Motor neuron (in vitro differentiated cells): Measurements from ENCODE around the gene EEFSEC. TPM values are rescaled to one million over a fixed set of nuclear protein-coding genes. Genes with fewer than 3 reads are reported as not detected.

Experiments used
- ATAC-seq, 8 experiments: fragments of 200-7000 bp; cut with Tn5 transposase; replicated peaks in 6 of 8; 2 replicates each; pipeline ENCODE4 v1.8.0; 2021; ENCODE audit warnings: mild to moderate bottlenecking in 8 of 8, moderate library complexity in 8 of 8
- H3K27ac ChIP-seq, 2 donors: fragments of 250-450 bp; sonication (Bioruptor Pico); 2 replicates each; pipeline ENCODE4 v1.9.0; 2021; ENCODE audit warnings: antibody characterized with exemption in 2 of 2, mild to moderate bottlenecking in 2 of 2, moderate library complexity in 1 of 2
- H3K4me1 ChIP-seq, 2 donors: fragments of 250-450 bp; sonication (Bioruptor Pico); replicated peaks in 1 of 2; 2 replicates each; pipeline ENCODE4 v1.6.1; 2021; ENCODE audit warnings: antibody characterized with exemption in 2 of 2, mild to moderate bottlenecking in 2 of 2, moderate library complexity in 1 of 2
- H3K4me3 ChIP-seq, 5 donors: fragments of 250-450 bp; sonication (Bioruptor Pico); 2 replicates each; pipeline ENCODE4 v1.9.0; 2021; ENCODE audit warnings: antibody characterized with exemption in 5 of 5, mild to moderate bottlenecking in 5 of 5, moderate library complexity in 4 of 5
- WGBS, 10 experiments: fragments of 450-650 bp; shearing (Covaris generic); methylation state at CpG; one replicate each; pipeline ENCODE4 v1.0.0; 2022; 5-methylcytosine and 5-hydroxymethylcytosine counted together
- in situ Hi-C, 9 experiments: fragments of 400-800 bp; cut with MboI; loops; one replicate each; pipeline ENCODE4 v1.15.0; 2021; ENCODE audit warnings: low sequenced_read_pairs in 9 of 9, low pct_unique_long_range_greater_than_20kb in 2 of 9; ENCODE audit not compliant: unreplicated experiment in 9 of 9
- total RNA-seq, 8 experiments: library from RNA; unstranded; fragments of 300-600 nt; gene quantifications; 2 replicates each; pipeline versions ENCODE4 v1.2.3 to v1.2.4, GENCODE V29; 2022

The EEFSEC gene
- total RNA-seq, 8 experiments from 2014 or later = 5.8 to 20.7 (median 9.5) TPM

GRCh38 chr3:128285967-128286321 lies 132.7 kb downstream of the EEFSEC start:
- no peak overlapping the region for H3K27ac ChIP-seq
- WGBS, 10 experiments = 90 to 100% (median 98%) methylated on average over 1 to 2 of the region's 2 CpGs
- peak in 2 of 8 experiments; percentile 38 to 59 for ATAC-seq
- no peak overlapping the region for H3K4me3 ChIP-seq
- peaks cover 0 to 4% of the 10 kb centered on the region in 2 donors for H3K4me1 ChIP-seq
- in situ Hi-C loops = no loop called here

- in situ Hi-C loops = no loop called here
Observed at GRCh38 chr3:128286691-128287090, 133.4 kb downstream of the EEFSEC start.

GRCh38 chr3:128287216-128287615 lies 133.9 kb downstream of the EEFSEC start:
- ATAC-seq = peak in 3 of 8 experiments; percentile 47 to 70 (median 50)
- 80 to 100% (median 80%) methylated on average over 1 to 2 of the region's 2 CpGs; no CpG with 5 or more reads in 7 of the 10 experiments for WGBS, 10 experiments
- Histone ChIP-seq H3K27ac (no peak overlapping the region), H3K4me3 (no peak overlapping the region), H3K4me1 (no peaks in the 10 kb centered on the region)
- in situ Hi-C loops = no loop called here

More at GRCh38 chr3:128286691-128287090, 133.4 kb downstream of the EEFSEC start:
- Histone ChIP-seq H3K4me3 (no peak overlapping the region), H3K27ac (no peak overlapping the region), H3K4me1 (no peaks in the 10 kb centered on the region)
- peak in 3 of 8 experiments; percentile 71 to 92 (median 78) for ATAC-seq

GRCh38 chr3:128289534-128289933 lies 136.3 kb downstream of the EEFSEC start:
- H3K4me1 ChIP-seq = no peaks in the 10 kb centered on the region
- WGBS, 10 experiments = 75 to 100% (median 100%) methylated on average over 1 of the region's 1 CpG; no CpG with 5 or more reads in 7 of the 10 experiments
- no peak overlapping the region for H3K27ac ChIP-seq
- H3K4me3 ChIP-seq = no peak overlapping the region
- in situ Hi-C loops = no loop called here
- ATAC-seq = no peak

- no peak for ATAC-seq
- Histone ChIP-seq H3K4me3 (no peak overlapping the region), H3K27ac (no peak overlapping the region), H3K4me1 (no peaks in the 10 kb centered on the region)
- in situ Hi-C loops = no loop called here
- WGBS, 10 experiments = 60 to 88% (median 74%) methylated on average over 1 to 3 of the region's 3 CpGs; no CpG with 5 or more reads in 2 of the 10 experiments
Observed at GRCh38 chr3:128290484-128290883, 137.2 kb downstream of the EEFSEC start.

GRCh38 chr3:128293930-128294329 lies 140.6 kb downstream of the EEFSEC start:
- 14% methylated on average over 1 of the region's 1 CpG; no CpG with 5 or more reads in 9 of the 10 experiments for WGBS, 10 experiments
- H3K4me1 ChIP-seq = no peaks in the 10 kb centered on the region
- no peak overlapping the region for H3K27ac ChIP-seq
- in situ Hi-C loops = no loop called here
- H3K4me3 ChIP-seq = no peak overlapping the region
- ATAC-seq = no peak

- Histone ChIP-seq H3K4me3 (no peak overlapping the region), H3K27ac (no peak overlapping the region), H3K4me1 (no peaks in the 10 kb centered on the region)
- no peak for ATAC-seq
- in situ Hi-C loops = no loop called here
- WGBS, 10 experiments = 78 to 100% (median 91%) methylated on average over 1 to 3 of the region's 4 CpGs; no CpG with 5 or more reads in 2 of the 10 experiments
Observed at GRCh38 chr3:128294999-128295468, 141.8 kb downstream of the EEFSEC start.

- peak in 1 of 8 experiments; percentile 24 for ATAC-seq
- in situ Hi-C loops = no loop called here
- H3K4me1 ChIP-seq = no peaks in the 10 kb centered on the region
- WGBS, 10 experiments = 60 to 100% (median 88%) methylated on average over 2 to 7 of the region's 10 CpGs; no CpG with 5 or more reads in 3 of the 10 experiments
- no peak overlapping the region for H3K27ac ChIP-seq
- no peak overlapping the region for H3K4me3 ChIP-seq
Observed at GRCh38 chr3:128296469-128297251, 143.4 kb downstream of the EEFSEC start.

GRCh38 chr3:128297401-128298138 lies 144.3 kb downstream of the EEFSEC start:
- ATAC-seq = peak in 3 of 8 experiments; percentile 87 to 92 (median 88)
- in situ Hi-C loops = no loop called here
- WGBS, 10 experiments = 7 to 100% (median 90%) methylated on average over 1 to 2 of the region's 2 CpGs; no CpG with 5 or more reads in 6 of the 10 experiments
- H3K27ac ChIP-seq = no peak overlapping the region
- H3K4me1 ChIP-seq = no peaks in the 10 kb centered on the region
- H3K4me3 ChIP-seq = no peak overlapping the region

GRCh38 chr3:128301186-128302023 lies 148.1 kb downstream of the EEFSEC start:
- in situ Hi-C loops = loop anchor here in 1 of 9 experiments (25.0 kb wide), 1 partner anchor 139 kb away; the partner anchor contains the start of gene EEFSEC
- Histone ChIP-seq H3K4me3 (no peak overlapping the region), H3K27ac (no peak overlapping the region), H3K4me1 (no peaks in the 10 kb centered on the region)
- 40 to 100% (median 93%) methylated on average over 1 to 7 of the region's 8 CpGs; no CpG with 5 or more reads in 3 of the 10 experiments for WGBS, 10 experiments
- ATAC-seq = no peak

GRCh38 chr3:128306481-128306880 lies 153.2 kb downstream of the EEFSEC start:
- WGBS, 10 experiments = 82 to 100% (median 93%) methylated on average over 2 of the region's 2 CpGs; no CpG with 5 or more reads in 2 of the 10 experiments
- in situ Hi-C loops = loop anchor here in 1 of 9 experiments (25.0 kb wide), 1 partner anchor 144 kb away; the partner anchor contains the start of gene EEFSEC
- H3K4me3 ChIP-seq = no peak overlapping the region
- ATAC-seq = no peak
- no peak overlapping the region for H3K27ac ChIP-seq
- H3K4me1 ChIP-seq = peaks cover 0 to 4% of the 10 kb centered on the region in 2 donors

GRCh38 chr3:128307029-128307633 lies 153.8 kb downstream of the EEFSEC start:
- in situ Hi-C loops = loop anchor here in 1 of 9 experiments (25.0 kb wide), 1 partner anchor 145 kb away; the partner anchor contains the start of gene EEFSEC
- peak in 5 of 8 experiments; percentile 16 to 61 (median 38) for ATAC-seq
- no peak overlapping the region for H3K4me3 ChIP-seq
- WGBS, 10 experiments = 90 to 100% (median 100%) methylated on average over 1 to 2 of the region's 3 CpGs; no CpG with 5 or more reads in 5 of the 10 experiments
- H3K27ac ChIP-seq = no peak overlapping the region
- H3K4me1 ChIP-seq = peaks cover 0 to 4% of the 10 kb centered on the region in 2 donors
